GM19035 (cell line): ENCODE measurements around the gene METTL2B.

ENCODE experiments used
- ATAC-seq: cut with Tn5 transposase; IDR thresholded peaks from one replicate; pipeline ENCODE4 v1.9.1; 2021; ENCODE audit not compliant: unreplicated experiment

The METTL2B gene

DNA sequence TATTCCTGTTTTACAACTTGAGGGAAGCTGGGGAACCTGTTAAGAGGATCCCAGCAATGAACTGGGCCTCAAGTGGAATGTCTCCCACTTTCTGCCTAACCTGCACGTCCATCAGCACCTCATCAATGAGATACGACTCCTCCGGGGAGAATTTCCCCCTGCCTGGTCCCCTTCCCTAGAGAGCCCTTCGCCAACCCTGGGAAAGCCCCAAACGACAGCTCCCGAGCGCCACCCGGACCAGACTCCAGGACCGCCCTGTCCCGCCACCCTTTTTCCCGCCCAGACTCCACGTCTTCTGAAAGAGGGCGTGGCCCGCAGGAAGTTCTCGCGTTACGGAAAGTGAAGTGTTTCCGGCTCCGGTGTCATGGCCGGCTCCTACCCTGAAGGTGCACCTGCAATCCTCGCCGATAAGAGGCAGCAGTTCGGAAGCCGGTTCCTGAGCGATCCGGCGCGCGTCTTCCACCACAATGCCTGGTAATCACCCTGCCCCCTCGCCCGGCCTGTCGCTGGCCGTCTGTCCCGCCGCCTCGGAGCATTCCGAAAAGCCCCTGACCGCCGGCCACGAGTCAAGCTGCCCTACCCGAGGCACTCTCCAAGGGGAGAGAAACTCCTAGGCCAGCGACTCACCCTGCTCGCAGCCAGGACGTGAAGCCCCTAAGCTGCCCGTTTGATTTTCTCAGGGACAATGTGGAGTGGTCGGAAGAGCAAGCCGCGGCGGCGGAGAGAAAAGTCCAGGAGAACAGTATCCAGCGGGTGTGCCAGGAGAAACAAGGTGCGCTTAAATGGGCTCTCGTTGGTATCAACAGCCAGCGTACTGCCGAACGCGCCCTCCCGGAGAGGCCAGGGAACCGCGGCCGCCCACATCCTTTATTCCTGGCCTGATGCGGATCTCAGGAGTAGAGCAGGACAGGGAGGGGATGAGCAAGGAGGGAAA lies at the start of gene METTL2B:
Gene METTL2B, plus strand, starts transcription at position 347 of the 934 bp plus-strand sequence. Its CDS starts 18 bp downstream, at position 365.
- ATAC-seq = peak; percentile 91

- ATAC-seq = no peak
These were observed 49.2 kb upstream of the METTL2B start for GRCh38 chr7:128427289-128427891.

DNA sequence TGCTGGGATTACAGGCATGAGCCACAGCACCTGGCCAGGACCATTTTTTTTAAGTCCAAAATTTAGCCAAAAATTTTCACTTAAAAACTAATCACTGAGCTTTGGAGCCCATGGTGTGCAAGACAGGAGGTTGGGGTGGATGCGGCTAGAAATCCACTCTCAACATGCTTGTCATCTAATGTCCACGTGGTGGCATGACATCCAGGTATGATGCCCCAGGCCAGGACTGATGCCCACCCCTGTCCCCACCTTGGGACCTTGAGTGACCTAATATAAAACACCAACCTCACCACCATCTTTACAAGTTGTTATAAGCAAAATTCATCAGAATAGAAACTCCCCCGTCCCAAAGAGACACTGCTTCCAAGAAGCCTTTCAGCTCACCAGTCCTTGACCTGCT lies 46.3 kb upstream of the METTL2B start:
- ATAC-seq = no peak

GRCh38 chr7:128431221-128431620 lies 45.3 kb upstream of the METTL2B start:
- no peak for ATAC-seq

- no peak for ATAC-seq
These were observed 44.8 kb upstream of the METTL2B start for GRCh38 chr7:128431754-128432153.

DNA sequence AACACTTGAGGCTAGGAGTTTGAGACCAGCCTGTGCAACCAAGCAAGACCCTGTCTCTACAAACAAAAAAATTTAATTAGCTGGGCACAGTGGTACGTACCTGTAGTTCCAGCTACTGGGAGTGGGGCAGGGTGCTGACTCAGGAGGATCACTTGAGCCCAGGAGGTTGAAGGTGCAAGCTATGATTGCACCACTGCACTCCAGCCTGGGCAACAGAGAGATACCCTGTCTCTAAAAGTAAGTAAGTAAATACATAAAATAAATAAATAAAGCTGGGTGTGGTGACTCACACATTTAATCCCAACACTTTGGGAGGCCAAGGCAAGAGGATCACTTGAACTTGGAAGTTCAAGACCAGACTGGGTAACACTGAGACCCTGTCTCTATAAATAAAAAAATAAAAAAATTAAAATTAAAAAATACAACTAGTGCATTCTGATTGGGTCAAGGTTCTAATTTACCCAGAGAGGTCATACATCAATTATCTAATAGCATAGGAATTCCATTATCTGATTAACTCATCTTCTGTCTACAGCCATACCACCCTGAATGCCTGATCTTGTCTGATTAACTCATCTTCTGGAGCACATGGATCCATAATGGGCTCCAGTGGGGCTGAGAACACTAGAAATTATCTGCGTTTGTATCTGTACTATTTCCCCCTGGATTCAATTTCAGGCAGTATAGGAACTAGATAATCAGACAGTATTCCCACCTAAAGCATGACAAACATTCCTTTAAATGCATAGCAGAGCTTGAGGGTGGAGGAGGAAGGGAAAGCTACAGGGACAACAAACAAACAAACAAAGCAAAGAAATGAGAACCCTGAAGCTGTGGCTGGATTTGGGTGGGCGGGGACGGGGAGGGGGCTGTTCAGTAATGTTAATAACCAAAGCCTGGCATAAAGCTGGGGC lies 41.9 kb upstream of the METTL2B start:
- ATAC-seq = no peak

GRCh38 chr7:128435327-128435686 lies 41.2 kb upstream of the METTL2B start:
- ATAC-seq = no peak

DNA sequence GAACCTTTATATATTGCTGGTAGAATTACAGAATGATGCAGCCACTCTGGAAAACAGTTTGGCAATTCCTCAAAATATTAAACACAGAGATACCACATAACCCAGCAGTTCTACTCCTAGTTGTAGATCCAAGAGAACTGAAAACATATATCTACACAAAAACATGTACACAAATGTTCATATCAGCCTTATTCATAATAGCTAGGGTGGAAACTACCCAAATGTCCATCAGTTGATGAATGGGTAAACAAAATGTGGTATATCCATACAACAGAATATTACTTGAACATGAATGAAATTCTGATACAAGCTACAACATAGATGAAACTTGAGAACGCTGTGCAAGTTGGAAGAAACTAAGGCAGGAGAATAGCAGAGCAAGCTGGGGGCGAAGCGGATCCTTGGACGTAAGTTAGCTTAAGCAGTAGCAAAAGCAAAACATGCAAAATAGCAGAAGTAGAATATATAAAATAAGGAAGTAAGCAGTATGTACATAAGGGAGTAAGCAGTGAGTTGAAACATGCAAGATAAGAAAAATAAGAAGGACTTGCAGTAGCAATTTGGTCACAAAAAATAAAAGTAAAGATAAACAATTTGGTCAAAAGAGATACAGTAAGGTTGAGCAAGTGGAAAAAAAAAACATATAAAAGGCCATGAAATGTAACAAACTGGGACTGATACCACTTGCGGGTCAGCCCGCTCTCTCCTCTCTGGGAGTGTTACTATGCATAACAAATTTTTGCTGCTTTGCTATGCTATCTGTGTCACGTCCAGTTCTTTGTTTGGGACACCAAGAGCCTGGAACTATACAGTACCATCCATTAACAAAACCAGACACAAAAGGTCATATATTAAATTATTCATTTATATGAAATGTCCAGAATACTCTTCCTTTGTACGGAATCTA lies 38.9 kb upstream of the METTL2B start:
- ATAC-seq = peak; percentile 70

DNA sequence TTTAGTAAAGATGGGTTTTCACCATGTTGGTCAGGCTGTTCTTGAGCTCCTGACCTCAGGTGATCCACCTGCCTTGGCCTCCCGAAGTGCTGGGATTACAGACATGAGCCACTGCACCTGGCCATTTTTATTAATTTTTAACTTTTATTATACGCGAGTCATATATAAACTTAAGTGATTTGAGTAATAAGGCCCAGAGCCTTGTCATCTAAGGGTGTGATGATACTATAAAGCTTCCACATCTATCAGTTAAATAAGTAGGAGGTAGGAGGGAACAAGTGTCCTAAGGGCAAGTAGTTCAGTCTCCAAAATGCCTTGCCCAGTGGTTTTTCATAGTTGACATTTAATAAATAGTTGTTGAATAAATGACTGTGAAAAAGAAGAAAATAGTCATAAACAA lies 34.2 kb upstream of the METTL2B start:
- ATAC-seq = no peak

DNA sequence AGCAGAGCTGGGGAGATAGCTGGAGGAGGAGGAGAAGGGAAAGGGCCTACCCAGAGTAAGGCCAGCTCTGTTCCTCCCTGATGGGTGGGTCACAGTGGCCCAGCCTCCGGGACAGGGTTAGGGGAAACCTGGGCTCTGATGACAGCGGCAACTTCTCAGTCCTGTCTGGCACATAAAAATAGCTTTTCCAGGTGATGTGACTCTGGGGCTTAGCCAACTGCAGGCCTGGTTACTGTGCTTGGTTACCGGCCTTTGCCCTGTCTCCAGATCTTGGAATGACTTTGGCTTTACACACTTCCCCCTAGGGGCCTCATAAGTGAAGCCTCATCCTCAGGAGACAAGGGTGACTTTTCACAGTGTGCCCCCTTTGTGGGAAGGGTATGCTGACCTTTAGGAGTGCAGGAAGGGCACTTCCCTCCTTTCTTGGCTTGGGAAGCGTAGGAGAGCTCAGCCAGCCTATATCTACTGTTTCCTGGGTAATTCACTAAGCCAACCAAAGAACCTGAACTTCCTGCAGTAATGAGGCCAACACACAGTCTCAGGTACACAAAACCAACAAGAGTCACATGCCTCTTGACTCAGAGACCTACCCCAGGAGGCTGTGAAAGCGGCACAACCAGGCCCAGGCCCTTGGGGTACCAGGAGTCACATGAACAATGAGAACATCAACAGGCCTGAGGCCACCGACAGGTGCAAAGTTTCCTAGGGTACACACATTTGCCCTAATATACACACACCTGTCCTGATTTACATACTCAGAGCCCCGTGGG lies 32.5 kb upstream of the METTL2B start:
- ATAC-seq = no peak

- no peak for ATAC-seq
These were observed 30.2 kb upstream of the METTL2B start for GRCh38 chr7:128446306-128446705.

DNA sequence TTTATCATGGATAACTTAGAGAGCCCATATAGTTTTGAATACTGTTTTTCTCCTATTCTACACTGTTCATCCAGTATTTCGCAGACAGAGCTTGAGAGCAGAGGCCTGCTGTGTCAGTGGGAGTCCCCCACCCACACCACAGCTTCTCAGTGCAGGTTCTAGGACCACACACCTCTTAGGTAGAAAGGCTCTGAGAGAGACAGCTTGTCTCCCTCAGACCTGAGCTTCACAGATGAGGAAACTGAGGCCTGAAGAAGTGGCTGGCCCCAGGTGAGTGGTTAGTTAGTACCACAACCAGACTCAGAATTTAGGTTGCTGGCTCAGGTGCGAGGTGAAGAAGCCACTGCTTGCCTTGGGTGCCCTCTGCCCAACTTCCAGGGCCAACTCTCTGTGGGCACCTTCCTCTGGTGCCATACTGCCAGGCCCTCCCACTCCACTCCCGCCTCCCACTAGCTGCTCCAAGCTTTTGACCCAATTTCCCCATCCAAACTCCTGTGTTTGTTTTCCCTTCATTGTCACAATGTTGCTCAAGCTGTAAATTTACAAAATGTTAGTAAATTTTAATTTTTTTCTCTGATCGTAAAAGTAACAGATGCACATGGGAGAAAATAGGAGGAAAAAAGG lies 28.5 kb upstream of the METTL2B start:
- no peak for ATAC-seq

- ATAC-seq = no peak
These were observed 27.7 kb upstream of the METTL2B start for GRCh38 chr7:128448751-128449302.

DNA sequence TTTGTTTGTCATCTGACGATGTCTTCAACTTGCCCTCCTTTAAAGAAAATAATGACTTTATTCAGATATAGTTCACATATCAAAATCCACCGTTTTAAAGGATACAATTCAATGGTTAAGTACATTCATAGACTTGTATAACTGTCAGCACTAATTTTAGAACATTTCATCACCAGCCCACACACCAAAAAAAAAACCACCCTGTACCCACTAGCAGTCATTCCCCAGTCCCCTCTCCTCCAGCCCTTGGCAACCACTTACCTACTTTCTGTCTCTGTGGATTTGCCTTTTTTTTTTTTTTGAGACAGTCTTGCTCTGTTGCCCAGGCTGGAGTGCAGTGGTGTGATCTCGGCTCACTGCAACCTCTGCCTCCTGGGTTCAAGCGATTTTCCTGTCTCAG lies 26.1 kb upstream of the METTL2B start:
- no peak for ATAC-seq

DNA sequence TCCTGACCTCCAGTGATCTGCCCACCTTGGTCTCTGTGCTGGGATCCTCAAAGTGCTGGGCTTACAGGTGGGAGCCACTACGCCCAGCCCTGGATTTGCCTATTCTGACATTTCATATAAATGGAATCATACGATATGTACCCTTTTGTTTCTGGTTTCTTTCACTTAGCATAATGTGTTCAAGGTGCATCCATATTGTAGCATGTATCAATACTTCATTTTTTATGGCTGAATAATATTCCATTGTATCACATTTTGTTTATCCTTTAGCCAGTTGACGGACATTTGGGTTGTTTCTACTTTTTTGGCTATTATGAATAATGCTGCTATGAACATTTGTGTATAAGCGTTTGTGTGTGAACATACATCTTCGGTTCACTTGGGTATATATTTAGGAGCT lies 25.6 kb upstream of the METTL2B start:
- ATAC-seq = no peak

- ATAC-seq = no peak
These were observed 24.0 kb upstream of the METTL2B start for GRCh38 chr7:128452552-128452951.

DNA sequence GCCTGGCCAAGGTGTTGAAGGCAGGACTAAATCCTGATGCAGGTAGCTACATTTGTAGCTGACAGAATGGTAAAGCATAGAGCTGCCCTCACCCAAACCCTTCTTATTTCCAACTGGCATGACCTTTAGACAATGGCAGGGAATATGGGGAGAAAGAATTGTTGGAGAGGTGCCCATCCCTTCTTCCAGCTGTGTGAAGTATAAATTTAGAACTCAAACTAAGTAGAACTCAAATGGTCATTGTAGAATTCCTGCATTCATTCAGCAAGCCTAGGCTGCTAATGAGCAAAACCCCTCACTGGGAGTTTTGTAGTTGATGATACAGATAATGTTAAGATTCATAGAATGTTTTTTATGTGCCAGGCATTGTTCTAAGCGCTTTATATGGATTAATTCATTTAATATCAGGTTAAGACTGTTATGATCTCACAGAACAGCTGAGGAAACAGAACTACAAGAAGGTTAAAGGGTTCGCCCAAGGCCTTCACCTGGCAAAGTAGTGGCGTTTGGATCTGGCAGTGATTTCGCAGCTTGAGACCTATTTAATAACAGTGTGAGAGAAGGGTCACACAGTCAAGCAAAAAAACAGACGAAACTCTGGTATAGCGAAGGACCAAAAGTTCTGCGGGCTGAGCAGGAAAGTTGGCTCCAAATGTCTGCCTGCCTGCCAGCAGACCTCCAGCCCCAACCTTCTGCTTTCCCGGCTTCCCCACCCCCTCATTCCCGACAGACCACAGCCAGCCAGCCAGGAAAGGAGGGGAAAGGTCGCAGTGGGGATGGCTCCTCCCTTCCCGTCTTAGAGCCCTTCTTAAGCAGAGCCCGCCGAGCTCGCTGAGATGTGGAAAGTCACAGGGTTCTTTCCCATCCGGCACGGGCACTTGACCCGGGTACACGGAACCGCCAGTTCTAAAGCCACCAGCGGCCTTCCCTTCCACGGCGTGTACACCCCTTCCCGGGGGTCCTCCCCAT lies 22.4 kb upstream of the METTL2B start:
- ATAC-seq = no peak
